Measurements from ENCODE around the gene STH. TPM values are rescaled to one million over a fixed set of nuclear protein-coding genes. Genes with fewer than 3 reads are reported as not detected.
"Not testable (repeated sequence)": the region's sequence is repeated elsewhere in the genome, so short reads cannot be mapped to it uniquely, and the experiment has no call there.

Gene STH
- polyA plus RNA-seq, 1 experiment, result not detected

GRCh38 chr17:46011711-46012505 lies 12.9 kb downstream of the STH start:
- no peak overlapping the region for H3K4me3 ChIP-seq (ENCODE audit: low read depth, low read length)
- no peak for DNase-seq (ENCODE audit: low read depth, low spot score)
- H3K27ac ChIP-seq (ENCODE audit: low read depth, low read length), result no peak overlapping the region
- H3K9me3 ChIP-seq (ENCODE audit: control insufficient read depth, insufficient read depth, low read length), result no peaks in the 10 kb centered on the region
- ChIA-PET CTCF (interaction anchor here (1.3 to 3.6 kb wide), 2 partner anchors 10 to 181 kb away, joined by 3 to 9 read pairs; partner anchors contain the start of gene KANSL1), POLR2A (no interaction called here)
- H3K27me3 ChIP-seq (ENCODE audit: control insufficient read depth, insufficient read depth, low read length), result peaks cover 11% of the 10 kb centered on the region
- TF ChIP-seq CTCF (IDR thresholded peaks at IDR 0.05; ENCODE audit: low read depth, low read length), result no peak

GRCh38 chr17:46012506-46013079 lies 13.5 kb downstream of the STH start:
- H3K27me3 ChIP-seq (ENCODE audit: control insufficient read depth, insufficient read depth, low read length), result peaks cover 11% of the 10 kb centered on the region
- no peak for TF ChIP-seq CTCF (IDR thresholded peaks at IDR 0.05; ENCODE audit: low read depth, low read length)
- no peaks in the 10 kb centered on the region for H3K9me3 ChIP-seq (ENCODE audit: control insufficient read depth, insufficient read depth, low read length)
- ChIA-PET POLR2A (interaction anchor here (0.5 kb wide), 1 partner anchor 9 kb away, joined by 3 read pairs; no protein-coding TSS in a partner anchor), CTCF (interaction anchor here (0.9 to 3.6 kb wide), 4 partner anchors 11 to 181 kb away, joined by 3 to 9 read pairs (median 6); partner anchors contain the start of gene KANSL1)
- no peak overlapping the region for H3K27ac ChIP-seq (ENCODE audit: low read depth, low read length)
- DNase-seq (ENCODE audit: low read depth, low spot score), result no peak
- no peak overlapping the region for H3K4me3 ChIP-seq (ENCODE audit: low read depth, low read length)

- CTCF ChIA-PET, result interaction anchor here (0.8 to 3.6 kb wide), 5 partner anchors 10 to 180 kb away, joined by 3 to 9 read pairs (median 5); partner anchors contain the start of gene KANSL1
- POLR2A ChIA-PET, result interaction anchor here (0.5 kb wide), 1 partner anchor 9 kb away, joined by 3 read pairs; no protein-coding TSS in a partner anchor
Measured at GRCh38 chr17:46013127-46013501, 14.1 kb downstream of the STH start.

GRCh38 chr17:46013502-46014165 lies 14.6 kb downstream of the STH start:
- no peak overlapping the region for H3K27ac ChIP-seq (ENCODE audit: low read depth, low read length)
- DNase-seq (ENCODE audit: low read depth, low spot score), result peak; percentile 27
- CTCF ChIA-PET, result interaction anchor here (0.8 to 3.6 kb wide), 5 partner anchors 11 to 180 kb away, joined by 3 to 9 read pairs (median 5); partner anchors contain the start of gene KANSL1
- TF ChIP-seq CTCF (IDR thresholded peaks at IDR 0.05; ENCODE audit: low read depth, low read length), result 0 out of 2 replicates have a peak, but pooled peaks have one; percentile 0
- peaks cover 9% of the 10 kb centered on the region for H3K27me3 ChIP-seq (ENCODE audit: control insufficient read depth, insufficient read depth, low read length)
- H3K9me3 ChIP-seq (ENCODE audit: control insufficient read depth, insufficient read depth, low read length), result no peaks in the 10 kb centered on the region
- POLR2A ChIA-PET, result interaction anchor here (0.5 to 0.7 kb wide), 2 partner anchors 8 to 179 kb away, joined by 3 read pairs; partner anchors contain the start of gene KANSL1
- no peak overlapping the region for H3K4me3 ChIP-seq (ENCODE audit: low read depth, low read length)

More at GRCh38 chr17:46013127-46013501, 14.1 kb downstream of the STH start:
- no peaks in the 10 kb centered on the region for H3K9me3 ChIP-seq (ENCODE audit: control insufficient read depth, insufficient read depth, low read length)
- TF ChIP-seq CTCF (IDR thresholded peaks at IDR 0.05; ENCODE audit: low read depth, low read length), result no peak
- peaks cover 9% of the 10 kb centered on the region for H3K27me3 ChIP-seq (ENCODE audit: control insufficient read depth, insufficient read depth, low read length)
- no peak overlapping the region for H3K4me3 ChIP-seq (ENCODE audit: low read depth, low read length)
- no peak for DNase-seq (ENCODE audit: low read depth, low spot score)
- no peak overlapping the region for H3K27ac ChIP-seq (ENCODE audit: low read depth, low read length)

- H3K27me3 ChIP-seq (ENCODE audit: control insufficient read depth, insufficient read depth, low read length); DNase-seq (ENCODE audit: low read depth, low spot score); H3K9me3 ChIP-seq (ENCODE audit: control insufficient read depth, insufficient read depth, low read length); H3K27ac ChIP-seq (ENCODE audit: low read depth, low read length); H3K4me3 ChIP-seq (ENCODE audit: low read depth, low read length): not testable (repeated sequence)
- ChIA-PET POLR2A (interaction anchor here (0.6 kb wide), 2 partner anchors 146 to 244 kb away, joined by 5 to 10 read pairs; no protein-coding TSS in a partner anchor), CTCF (interaction anchor here (0.9 to 1.2 kb wide), 4 partner anchors 17 to 194 kb away, joined by 3 to 4 read pairs (median 3); partner anchors contain the start of gene KANSL1)
Measured at GRCh38 chr17:46019408-46019925, 20.4 kb downstream of the STH start.

Measured in AG04450 (cell line).